ENCODE measurements around the gene TCN2.

The TCN2 gene

DNA sequence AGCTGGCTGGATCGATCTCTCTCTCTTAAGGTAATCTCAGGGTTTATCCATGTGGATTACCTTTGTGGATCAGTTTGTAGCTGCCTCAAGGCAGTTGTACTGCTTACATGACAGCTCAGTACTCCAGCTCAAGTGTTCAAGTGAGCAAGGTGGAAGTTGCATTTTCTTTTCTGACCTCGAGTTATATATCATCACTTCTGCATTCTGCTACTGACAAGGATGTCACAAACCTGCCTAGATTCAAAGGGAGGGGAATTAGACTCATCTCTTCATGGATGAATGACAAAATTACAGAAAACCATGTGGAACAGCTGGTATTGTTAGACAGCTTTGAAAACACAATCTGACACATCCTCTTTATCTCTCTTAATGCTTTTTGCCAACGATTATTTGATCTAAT lies 6.1 kb upstream of the TCN2 start:
- TF ChIP-seq POLR2AphosphoS5 (IDR thresholded peaks at IDR 0.05; ENCODE audit: low read depth, low read length) = no peak
- TF ChIP-seq, protein P1, sequence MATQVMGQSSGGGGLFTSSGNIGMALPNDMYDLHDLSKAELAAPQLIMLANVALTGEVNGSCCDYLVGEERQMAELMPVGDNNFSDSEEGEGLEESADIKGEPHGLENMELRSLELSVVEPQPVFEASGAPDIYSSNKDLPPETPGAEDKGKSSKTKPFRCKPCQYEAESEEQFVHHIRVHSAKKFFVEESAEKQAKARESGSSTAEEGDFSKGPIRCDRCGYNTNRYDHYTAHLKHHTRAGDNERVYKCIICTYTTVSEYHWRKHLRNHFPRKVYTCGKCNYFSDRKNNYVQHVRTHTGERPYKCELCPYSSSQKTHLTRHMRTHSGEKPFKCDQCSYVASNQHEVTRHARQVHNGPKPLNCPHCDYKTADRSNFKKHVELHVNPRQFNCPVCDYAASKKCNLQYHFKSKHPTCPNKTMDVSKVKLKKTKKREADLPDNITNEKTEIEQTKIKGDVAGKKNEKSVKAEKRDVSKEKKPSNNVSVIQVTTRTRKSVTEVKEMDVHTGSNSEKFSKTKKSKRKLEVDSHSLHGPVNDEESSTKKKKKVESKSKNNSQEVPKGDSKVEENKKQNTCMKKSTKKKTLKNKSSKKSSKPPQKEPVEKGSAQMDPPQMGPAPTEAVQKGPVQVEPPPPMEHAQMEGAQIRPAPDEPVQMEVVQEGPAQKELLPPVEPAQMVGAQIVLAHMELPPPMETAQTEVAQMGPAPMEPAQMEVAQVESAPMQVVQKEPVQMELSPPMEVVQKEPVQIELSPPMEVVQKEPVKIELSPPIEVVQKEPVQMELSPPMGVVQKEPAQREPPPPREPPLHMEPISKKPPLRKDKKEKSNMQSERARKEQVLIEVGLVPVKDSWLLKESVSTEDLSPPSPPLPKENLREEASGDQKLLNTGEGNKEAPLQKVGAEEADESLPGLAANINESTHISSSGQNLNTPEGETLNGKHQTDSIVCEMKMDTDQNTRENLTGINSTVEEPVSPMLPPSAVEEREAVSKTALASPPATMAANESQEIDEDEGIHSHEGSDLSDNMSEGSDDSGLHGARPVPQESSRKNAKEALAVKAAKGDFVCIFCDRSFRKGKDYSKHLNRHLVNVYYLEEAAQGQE (IDR thresholded peaks at IDR 0.05; ENCODE audit: insufficient read depth in 1 of 2, low read depth in 2 of 2, low read length in 2 of 2) = no peak
- TF ChIP-seq SIN3A (IDR thresholded peaks at IDR 0.05; ENCODE audit: borderline replicate concordance, insufficient read depth, low read length) = no peak
- no peak for TF ChIP-seq FOXP2 (optimal IDR thresholded peaks at IDR 0.05; ENCODE audit: borderline replicate concordance, extremely low read depth, extremely low read length, insufficient read depth)
- TF ChIP-seq TAF1 (IDR thresholded peaks at IDR 0.05; ENCODE audit: borderline replicate concordance, insufficient read depth, low read length) = no peak

DNA sequence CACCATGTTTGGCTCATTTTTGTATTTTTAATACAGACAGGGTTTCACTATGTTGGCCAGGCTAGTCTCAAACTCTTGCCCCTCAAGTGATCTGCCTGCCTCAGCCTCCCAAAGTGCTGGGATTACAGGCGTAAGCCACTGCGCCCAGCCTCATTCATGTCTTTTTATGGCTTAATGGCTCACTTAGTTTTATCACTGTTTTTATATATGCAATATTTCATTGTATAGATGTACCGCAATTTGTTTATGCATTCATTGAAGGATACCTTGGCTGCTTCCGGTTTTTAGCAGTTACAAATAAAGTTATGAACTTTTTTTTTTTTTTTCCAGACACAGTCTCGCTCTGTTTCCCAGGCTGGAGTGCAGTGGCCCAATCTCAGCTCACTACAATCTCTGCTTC lies 5.5 kb upstream of the TCN2 start:
- no peak for TF ChIP-seq SIN3A (IDR thresholded peaks at IDR 0.05; ENCODE audit: borderline replicate concordance, insufficient read depth, low read length)
- TF ChIP-seq, protein P1 (IDR thresholded peaks at IDR 0.05; ENCODE audit: insufficient read depth in 1 of 2, low read depth in 2 of 2, low read length in 2 of 2) = no peak
- TF ChIP-seq POLR2AphosphoS5 (IDR thresholded peaks at IDR 0.05; ENCODE audit: low read depth, low read length) = no peak
- no peak for TF ChIP-seq TAF1 (IDR thresholded peaks at IDR 0.05; ENCODE audit: borderline replicate concordance, insufficient read depth, low read length)
- no peak for TF ChIP-seq FOXP2 (optimal IDR thresholded peaks at IDR 0.05; ENCODE audit: borderline replicate concordance, extremely low read depth, extremely low read length, insufficient read depth)

DNA sequence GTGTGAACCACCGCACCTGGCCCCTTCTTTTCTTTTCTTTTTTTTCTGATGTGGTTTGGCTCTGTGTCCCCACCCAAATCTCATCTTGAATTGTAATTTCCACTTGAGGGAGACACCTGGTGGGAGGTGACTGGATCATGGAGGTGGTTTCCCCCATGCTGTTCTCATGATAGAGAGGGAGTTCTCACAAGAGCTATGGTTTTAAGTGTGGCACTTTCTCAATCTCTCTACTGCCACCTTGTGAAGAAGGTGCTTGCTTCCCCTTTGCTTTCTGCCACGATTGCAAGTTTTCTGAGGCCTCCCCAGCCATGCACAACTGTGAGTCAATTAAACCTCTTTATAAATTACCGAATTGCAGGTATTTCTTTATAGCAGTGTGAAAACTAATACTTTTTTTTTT lies 4.9 kb upstream of the TCN2 start:
- TF ChIP-seq, protein P1 (IDR thresholded peaks at IDR 0.05; ENCODE audit: insufficient read depth in 1 of 2, low read depth in 2 of 2, low read length in 2 of 2) = no peak
- TF ChIP-seq POLR2AphosphoS5 (IDR thresholded peaks at IDR 0.05; ENCODE audit: low read depth, low read length) (no peak), TAF1 (IDR thresholded peaks at IDR 0.05; ENCODE audit: borderline replicate concordance, insufficient read depth, low read length) (no peak), FOXP2 (optimal IDR thresholded peaks at IDR 0.05; ENCODE audit: borderline replicate concordance, extremely low read depth, extremely low read length, insufficient read depth) (no peak), SIN3A (IDR thresholded peaks at IDR 0.05; ENCODE audit: borderline replicate concordance, insufficient read depth, low read length) (no peak)

DNA sequence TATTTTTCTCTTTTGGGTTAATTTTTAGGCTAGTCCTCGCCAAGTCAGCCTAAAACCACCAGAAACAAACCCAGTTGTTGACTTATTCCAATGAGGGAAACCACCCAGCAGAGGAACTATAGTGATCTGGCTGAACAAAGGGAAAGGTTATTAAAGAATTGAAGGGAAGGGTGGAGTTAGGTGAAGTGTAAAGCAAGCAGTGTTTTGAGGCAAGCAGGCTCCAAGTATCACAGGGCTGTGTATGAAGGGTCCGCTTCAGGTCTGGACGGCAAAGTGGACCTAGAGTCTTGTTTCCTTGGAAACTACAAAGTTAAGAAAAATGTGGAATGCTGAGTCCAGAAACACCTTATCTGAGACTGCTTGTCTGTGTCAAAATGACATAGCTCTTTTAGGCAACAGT lies 3.2 kb upstream of the TCN2 start:
- TF ChIP-seq POLR2AphosphoS5 (IDR thresholded peaks at IDR 0.05; ENCODE audit: low read depth, low read length) (no peak), FOXP2 (optimal IDR thresholded peaks at IDR 0.05; ENCODE audit: borderline replicate concordance, extremely low read depth, extremely low read length, insufficient read depth) (no peak), TAF1 (IDR thresholded peaks at IDR 0.05; ENCODE audit: borderline replicate concordance, insufficient read depth, low read length) (no peak), SIN3A (IDR thresholded peaks at IDR 0.05; ENCODE audit: borderline replicate concordance, insufficient read depth, low read length) (no peak)
- TF ChIP-seq, protein P1 (IDR thresholded peaks at IDR 0.05; ENCODE audit: insufficient read depth in 1 of 2, low read depth in 2 of 2, low read length in 2 of 2) = no peak

DNA sequence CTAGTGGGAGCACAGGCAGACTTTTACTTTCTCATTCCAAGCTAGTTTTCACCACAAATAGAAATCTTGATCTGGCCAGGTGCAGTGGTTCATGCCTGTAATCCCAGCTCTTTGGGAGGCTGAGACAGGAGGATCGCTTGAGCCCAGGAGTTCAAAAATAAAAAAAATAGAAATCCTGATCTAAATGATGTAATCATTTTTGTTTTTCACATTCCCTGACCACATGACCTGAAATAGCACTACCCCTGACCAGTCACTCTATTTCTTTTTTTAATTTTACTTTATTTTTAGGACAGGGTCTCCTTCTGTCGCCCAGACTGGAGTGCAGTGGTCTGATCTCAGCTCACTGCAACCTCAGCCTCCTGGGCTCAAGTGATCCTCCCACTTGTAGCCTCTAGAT lies 2.3 kb upstream of the TCN2 start:
- no peak for TF ChIP-seq TAF1 (IDR thresholded peaks at IDR 0.05; ENCODE audit: borderline replicate concordance, insufficient read depth, low read length)
